GM19455 (cell line): Measurements from ENCODE around the gene OGFRL1.

Source experiments
- ATAC-seq: cut with Tn5 transposase; IDR thresholded peaks from one replicate; pipeline ENCODE4 v1.9.1; 2021; ENCODE audit not compliant: unreplicated experiment

OGFRL1 gene

GRCh38 chr6:71284785-71285184, 3.8 kb upstream of the OGFRL1 start:
- ATAC-seq: no peak

DNA sequence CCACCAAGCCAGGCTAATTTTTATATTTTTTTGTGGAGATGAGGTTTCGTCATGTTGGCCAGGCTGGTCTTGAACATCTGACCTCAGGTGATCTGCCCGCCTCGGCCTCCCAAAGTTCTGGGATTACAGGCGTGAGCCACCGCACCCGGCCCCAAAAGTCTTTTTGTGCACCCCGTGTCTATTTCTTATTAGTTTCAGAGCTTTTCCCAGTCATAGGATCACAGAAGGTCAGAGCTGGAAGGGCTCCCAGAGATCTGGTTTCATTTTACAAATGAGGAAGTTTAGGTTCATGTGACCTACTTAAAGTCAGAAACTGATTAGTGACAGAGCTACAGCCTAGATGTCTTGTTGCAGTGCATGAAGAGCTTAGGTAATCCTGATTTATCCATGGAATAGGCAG, 1.6 kb upstream of the OGFRL1 start:
- ATAC-seq: no peak

- no peak for ATAC-seq
These were observed 734 bp upstream of the OGFRL1 start for GRCh38 chr6:71287926-71288227.

GRCh38 chr6:71289039-71289801, 609 bp downstream of the OGFRL1 start:
- peak; percentile 38 for ATAC-seq

DNA sequence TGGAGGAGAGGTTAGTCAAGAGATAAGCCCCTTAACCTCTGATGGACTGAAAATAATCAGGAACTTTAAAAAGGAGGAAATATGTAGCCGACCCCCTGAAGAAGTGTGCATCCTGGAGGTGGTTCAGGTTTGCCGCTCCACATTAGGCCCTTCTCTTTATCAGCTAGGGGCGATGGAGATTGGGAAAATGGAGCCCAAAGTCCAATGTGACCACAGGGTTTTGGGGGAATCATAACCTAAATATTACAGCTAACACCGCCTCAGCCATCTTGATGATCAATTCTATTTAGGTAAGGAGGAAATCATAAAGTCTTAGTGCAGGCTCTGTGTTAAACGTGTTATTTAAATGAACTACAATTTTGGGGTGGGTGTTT, 1.2 kb downstream of the OGFRL1 start:
- no peak for ATAC-seq

DNA sequence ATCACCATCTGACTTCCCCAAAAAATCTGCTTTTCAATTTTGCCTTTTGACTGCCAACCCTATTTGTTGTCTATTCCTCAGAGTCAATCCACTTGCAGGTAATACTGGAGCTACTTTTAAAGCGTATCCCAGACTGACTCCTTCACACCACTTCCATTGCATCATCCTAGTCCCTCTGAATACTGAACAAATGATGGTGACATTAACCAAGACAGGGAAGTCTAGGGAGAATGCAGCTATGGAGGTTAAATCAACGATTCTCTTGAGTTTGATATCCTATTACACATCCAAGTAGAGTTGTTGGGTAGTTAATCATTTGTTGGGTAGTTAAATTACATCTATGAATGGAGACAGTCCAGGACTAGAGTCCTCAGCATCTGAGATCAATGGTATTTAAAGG, 2.0 kb downstream of the OGFRL1 start:
- no peak for ATAC-seq

- ATAC-seq: no peak
These were observed 3.4 kb downstream of the OGFRL1 start for GRCh38 chr6:71292001-71292400.

DNA sequence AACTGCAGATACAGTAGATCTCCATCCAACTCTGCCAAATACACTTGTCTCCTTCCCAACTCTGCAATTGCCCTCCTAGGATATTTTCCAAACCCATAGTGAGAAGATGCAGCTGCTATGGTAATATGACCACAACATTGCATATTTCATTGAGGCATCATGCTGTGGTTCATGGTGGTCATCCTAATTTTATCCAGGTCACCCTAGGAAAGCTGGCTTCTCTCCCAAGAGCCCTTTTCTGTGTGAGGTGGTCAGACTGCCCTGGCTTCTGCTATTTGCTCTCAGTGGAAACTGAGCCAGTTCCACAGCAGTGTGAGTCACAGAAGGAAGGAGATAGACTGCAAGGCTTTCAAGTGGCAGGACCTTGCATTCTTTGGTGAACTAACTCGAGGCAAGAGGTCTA, 5.5 kb downstream of the OGFRL1 start:
- ATAC-seq: no peak

DNA sequence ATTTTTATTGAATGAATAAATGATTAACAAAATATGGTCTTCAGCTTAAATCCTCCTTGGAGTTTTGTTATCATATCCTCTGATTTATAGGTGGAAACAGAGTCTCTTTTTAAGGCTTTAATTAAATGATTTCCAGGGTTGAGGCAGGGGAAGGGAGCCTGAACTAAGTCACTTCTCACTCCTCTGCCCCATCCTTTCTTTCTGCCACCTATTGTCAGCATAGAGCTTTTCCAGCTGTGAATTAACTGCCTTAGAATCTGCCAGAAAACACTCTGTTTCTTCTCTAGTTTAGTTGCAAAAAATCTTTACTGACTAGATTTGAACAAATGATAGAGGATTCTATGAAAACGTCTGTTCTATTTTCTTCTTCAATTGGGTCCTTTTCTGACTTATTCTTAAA, 9.8 kb downstream of the OGFRL1 start:
- no peak for ATAC-seq

GRCh38 chr6:71299541-71300470, 11.2 kb downstream of the OGFRL1 start:
- ATAC-seq: no peak

DNA sequence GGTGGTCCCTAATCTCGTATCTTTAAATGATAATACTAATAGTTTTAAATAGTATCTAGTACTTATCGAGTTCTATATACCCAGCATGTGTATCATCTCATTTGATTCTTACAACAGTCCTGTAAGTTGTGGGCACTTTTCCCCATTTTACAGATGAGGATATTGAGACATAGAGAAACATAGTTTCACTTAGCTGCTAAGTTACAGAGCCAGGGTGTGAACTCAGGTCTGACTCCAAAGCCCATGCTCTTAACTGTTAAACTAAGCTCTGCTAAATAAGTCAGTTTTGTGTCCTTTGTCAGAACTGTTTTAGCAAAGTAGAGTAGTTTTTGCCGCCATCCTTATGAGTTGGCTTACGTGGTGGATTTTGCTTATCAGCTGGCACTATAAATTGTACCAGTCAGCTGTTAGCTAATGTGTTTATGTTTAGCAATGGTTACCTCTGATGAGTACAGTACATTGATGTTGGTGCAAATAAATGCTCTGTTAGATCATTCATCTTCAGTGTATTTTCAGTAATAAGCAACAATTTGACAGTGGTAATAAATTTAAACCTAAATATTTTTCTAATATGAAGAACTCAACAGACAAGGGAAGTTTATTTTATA, 12.1 kb downstream of the OGFRL1 start:
- ATAC-seq: no peak

DNA sequence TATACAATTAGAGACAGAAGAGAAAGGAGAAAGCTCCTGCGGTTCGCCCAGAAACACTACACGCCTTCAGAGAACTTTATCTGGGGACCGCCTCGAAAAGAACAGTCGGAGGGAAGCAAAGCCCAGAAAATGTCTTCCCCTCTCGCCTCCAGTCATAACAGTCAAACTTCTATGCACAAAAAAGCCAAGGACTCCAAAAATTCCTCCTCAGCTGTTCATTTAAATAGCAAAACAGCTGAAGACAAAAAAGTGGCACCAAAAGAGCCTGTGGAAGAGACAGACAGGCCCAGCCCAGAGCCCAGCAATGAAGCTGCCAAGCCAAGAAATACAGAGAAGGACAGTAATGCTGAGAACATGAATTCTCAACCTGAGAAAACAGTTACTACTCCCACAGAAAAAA, 12.9 kb downstream of the OGFRL1 start:
- ATAC-seq: no peak

DNA sequence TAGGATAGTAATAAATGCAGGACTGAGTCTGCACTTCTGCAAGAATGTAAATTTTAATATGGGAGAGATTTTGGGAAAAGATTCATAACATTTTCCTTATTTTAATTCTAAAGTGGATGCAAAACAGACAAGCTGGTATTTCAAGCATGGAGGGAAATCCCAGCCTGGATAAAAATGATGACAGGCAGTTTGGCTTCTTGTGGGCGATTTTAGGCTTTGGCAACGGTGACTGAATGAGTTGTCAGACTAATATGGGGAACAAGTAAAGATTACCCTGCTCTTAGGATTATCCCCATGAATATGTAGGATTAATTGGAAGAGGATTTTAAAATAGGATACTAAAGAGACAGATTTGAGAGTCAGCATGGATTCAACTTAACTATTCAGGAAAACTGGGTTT, 21.0 kb downstream of the OGFRL1 start:
- ATAC-seq: no peak

- no peak for ATAC-seq
These were observed 21.6 kb downstream of the OGFRL1 start for GRCh38 chr6:71310261-71310660.

DNA sequence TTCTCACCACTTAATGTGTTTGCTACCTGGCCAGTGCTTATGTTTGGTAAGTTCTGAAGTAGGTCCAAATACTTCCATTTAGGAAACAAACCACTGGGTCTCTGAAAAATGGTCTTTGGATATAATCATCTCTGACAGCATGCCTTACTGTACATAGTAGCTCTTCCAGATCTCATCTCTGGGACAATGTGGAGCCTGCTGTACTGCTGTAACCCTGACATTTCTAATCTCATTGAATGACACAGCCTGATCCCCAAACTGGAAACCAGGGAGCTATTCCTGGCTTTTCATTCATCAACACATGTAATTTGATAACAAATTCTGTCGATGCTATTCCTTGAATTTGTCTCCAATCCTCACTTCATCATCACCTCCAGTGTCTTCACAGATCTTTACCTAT, 23.5 kb downstream of the OGFRL1 start:
- ATAC-seq: no peak

DNA sequence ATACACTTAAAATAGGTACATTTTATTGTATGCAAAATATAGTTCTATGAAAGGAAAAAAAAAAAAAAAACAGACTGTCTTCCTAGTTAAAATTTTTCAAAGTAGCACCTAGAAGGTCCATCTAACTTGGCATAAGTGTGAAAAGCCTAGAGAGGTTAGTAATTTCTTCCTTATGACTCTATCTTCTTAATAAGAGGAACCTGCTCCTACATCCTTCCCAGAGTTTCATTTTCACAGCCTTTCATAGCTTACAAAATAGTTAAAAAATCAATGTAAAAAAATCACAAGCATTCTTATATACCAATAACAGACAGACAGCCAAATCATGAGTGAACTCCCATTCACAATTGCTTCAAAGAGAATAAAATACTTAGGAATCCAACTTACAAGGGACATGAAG, 28.8 kb downstream of the OGFRL1 start:
- no peak for ATAC-seq

DNA sequence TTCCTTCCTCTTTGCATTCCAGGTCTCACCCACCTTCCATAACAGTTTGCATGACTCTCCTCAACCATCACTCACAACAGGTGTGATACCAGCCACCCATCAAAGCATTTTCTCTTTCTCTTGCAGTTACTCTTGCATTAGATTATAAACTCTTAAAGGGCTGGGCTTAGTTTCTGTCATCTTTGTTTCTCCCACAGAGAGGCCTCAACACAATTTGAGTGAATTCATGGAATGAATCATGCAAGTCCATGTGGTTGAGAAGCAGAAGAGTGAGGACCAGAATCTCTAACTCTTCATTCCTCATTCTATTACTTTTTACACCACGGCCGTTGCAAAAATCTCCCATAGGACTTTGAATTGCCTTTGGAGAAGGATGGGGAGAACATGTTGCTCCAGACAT, 31.4 kb downstream of the OGFRL1 start:
- ATAC-seq: no peak

- ATAC-seq: no peak
These were observed 32.7 kb downstream of the OGFRL1 start for GRCh38 chr6:71321314-71321713.

DNA sequence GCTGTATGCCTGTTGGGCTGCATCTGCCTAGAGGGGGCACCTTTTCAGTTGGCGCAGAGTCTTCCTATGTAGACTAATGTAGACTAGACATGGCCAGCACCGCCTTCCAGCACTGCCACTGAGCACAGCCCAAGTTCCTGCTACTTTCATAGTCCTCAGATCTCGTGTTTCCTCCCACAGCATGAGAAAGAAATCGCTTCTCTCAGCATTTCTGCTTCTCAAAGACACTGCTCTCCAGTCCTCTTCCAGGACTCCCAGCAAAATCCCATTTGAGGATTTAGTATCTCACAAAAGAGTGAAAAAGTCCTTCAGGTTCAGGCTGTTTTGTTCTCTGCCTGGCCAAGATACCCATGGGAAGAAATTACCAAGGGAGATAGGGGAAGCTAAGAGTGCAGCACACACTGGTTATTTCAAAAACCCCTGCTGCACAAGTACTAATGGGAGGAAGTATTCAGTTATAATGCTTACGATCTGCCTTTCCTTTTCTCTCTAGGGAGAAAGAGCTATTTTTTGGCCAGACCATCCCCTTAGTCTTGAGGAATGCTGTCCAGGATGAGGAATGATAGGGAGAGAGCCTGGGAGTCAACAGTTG, 35.7 kb downstream of the OGFRL1 start:
- ATAC-seq: no peak

DNA sequence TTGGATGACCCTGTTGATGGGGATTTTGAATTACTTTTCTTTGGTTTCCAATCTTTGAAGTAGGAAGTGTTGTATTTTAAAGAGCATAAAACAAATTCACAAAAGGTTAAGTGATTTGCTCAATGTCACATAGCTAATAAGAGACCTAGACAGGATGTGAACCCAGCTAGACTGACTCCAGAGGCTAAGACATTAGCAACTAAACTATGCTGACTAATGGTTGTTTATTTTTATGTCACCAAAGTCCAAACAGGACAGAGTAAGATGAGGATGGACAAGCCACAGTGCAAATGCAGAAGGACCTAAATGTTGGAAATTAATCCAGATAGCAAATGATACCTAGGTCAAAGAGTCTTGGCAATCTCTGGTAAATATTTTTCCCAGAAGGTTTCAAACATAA, 38.0 kb downstream of the OGFRL1 start:
- ATAC-seq: no peak

GRCh38 chr6:71330501-71330900, 41.9 kb downstream of the OGFRL1 start:
- no peak for ATAC-seq

- ATAC-seq: no peak
These were observed 43.4 kb downstream of the OGFRL1 start for GRCh38 chr6:71332012-71332411.
